Activated naive CD4-positive, alpha-beta T cell treated with anti-CD3 and anti-CD28 coated beads, Interleukin-2, amount 50 U/mL, for 24 hours (primary cell): Measurements from ENCODE around the gene CEBPG.

Experiments used
- H3K27ac Mint-ChIP-seq: one replicate; pipeline ENCODE4 v1.8.0; 2021; ENCODE audit warnings: mild to moderate bottlenecking, mixed read lengths
- H3K27me3 Mint-ChIP-seq: one replicate; pipeline ENCODE4 v1.8.0; 2021; ENCODE audit warnings: mixed read lengths
- H3K36me3 Mint-ChIP-seq: one replicate; pipeline ENCODE4 v1.8.0; 2021; ENCODE audit warnings: mixed read lengths
- H3K4me1 Mint-ChIP-seq: one replicate; pipeline ENCODE4 v1.8.0; 2021; ENCODE audit warnings: mixed read lengths
- H3K4me3 Mint-ChIP-seq: one replicate; pipeline ENCODE4 v1.8.0; 2021; ENCODE audit warnings: mild to moderate bottlenecking, mixed read lengths
- H3K9me3 Mint-ChIP-seq: one replicate; pipeline ENCODE4 v1.8.0; 2021; ENCODE audit warnings: mixed read lengths

The CEBPG gene

GRCh38 chr19:33426621-33427361 lies 53.3 kb downstream of the CEBPG start:
- Mint-ChIP-seq H3K36me3 (no peaks in the 10 kb centered on the region), H3K4me3 (no peak overlapping the region), H3K27ac (no peak overlapping the region), H3K9me3 (no peaks in the 10 kb centered on the region), H3K4me1 (peaks cover 9% of the 10 kb centered on the region), H3K27me3 (no peaks in the 10 kb centered on the region)

DNA sequence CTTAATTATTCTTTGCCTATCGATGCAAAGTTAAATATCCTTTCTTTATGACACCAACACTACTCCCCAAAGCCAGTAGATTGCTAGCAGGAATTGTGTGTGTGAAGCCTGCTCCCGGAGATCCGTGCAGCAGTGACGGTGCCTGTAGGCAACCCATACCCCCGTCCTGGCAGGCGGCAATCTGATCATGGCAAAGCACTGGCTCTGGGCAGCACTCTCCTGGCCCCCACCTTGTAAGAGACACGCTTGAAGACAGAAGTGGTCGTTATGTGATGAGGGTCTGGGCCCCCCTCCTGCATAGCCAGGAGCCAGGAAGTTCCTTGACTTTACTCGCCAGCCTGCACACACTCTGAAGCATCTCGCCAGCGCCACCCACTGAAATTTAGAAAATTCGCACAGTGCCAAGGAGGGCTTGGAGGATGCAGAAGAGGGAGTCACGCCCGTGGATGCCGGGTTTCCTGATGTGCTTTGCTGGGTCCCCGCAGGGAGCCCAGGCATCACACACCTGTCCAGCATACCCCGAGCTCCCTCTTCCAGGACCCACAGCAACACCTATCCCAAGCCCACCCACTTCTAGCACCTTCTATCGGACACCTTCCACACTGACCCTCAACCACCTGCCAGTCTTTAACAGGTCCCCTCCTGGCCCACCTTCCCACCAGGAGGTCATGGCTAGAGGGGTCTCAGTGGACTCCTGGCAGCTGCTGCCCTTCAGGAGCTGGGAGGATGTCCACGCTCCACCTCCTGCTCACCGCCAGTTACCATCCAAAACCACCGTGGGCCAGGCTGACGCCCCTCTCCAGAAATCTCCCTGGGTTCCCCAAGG lies 54.5 kb downstream of the CEBPG start:
- Mint-ChIP-seq H3K27ac (no peak overlapping the region), H3K27me3 (no peaks in the 10 kb centered on the region), H3K4me3 (no peak overlapping the region), H3K36me3 (no peaks in the 10 kb centered on the region), H3K4me1 (peaks cover 9% of the 10 kb centered on the region), H3K9me3 (no peaks in the 10 kb centered on the region)

DNA sequence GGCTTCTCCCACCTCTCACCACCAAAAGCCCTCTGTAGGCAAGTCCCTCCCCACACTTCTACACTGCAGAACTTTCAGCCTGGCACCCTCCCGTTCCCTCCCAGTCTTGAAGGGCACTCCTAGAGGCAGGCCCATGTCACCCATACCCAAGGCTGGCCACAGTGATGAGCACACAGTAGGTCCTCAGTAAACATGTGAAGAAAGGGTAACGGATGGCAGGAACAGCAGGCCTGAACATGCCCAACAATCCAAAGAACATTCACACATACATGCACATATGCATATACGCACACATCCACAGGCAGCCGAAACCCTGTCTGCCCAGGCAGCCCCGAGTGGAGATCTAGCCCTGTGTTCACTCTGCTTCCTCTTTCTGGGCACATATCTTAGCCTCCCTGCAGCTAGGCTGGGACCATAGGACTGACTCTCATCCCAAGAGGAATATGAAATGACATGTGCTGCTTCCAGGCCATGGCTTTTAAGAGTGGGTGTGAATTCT lies 55.2 kb downstream of the CEBPG start:
- H3K27me3 Mint-ChIP-seq: no peaks in the 10 kb centered on the region
- H3K27ac Mint-ChIP-seq: no peak overlapping the region
- H3K9me3 Mint-ChIP-seq: no peaks in the 10 kb centered on the region

DNA sequence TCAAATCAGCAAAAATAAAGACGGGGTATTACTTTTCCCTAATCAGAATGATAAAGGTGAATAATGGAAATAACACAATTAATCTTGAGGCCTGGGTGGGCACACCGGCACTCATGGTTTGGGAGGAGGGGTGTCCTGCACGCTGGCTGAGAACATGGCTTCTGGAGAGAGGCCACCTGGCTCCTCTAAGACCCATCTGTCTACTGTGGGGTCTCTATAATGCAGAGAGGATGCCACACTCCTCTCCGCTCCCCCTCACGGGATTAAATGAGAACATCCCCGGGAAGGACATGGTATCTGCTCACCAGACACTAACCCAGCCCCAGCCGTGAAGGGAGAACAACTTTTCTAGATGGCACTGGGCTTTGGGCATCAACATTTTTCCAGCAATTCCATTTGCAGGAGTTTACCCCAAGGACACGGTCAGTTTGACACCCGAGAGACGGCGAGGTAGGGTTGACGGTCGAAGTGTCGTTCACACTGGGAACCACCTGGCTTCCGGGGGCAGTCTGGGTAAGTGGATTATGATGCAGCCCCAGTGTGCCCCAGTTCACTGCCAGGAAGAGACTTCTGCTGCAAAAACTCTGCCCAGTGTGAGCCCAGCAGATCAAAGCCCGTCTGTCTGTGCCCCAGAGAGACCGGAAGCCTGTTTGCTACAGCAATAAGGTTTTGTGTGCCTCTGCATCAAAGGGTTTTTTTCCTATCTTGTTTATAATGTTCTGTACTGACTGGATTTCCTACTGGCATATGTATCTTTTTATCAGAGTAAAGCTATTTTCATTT lies 56.6 kb downstream of the CEBPG start:
- Mint-ChIP-seq H3K36me3 (no peaks in the 10 kb centered on the region), H3K9me3 (no peaks in the 10 kb centered on the region), H3K27ac (peak overlapping the region; percentile 31), H3K27me3 (no peaks in the 10 kb centered on the region), H3K4me1 (peaks cover 9% of the 10 kb centered on the region), H3K4me3 (no peak overlapping the region)

More for the DNA sequence above, 55.2 kb downstream of the CEBPG start:
- no peak overlapping the region for H3K4me3 Mint-ChIP-seq
- H3K4me1 Mint-ChIP-seq: peaks cover 9% of the 10 kb centered on the region
- H3K36me3 Mint-ChIP-seq: no peaks in the 10 kb centered on the region

DNA sequence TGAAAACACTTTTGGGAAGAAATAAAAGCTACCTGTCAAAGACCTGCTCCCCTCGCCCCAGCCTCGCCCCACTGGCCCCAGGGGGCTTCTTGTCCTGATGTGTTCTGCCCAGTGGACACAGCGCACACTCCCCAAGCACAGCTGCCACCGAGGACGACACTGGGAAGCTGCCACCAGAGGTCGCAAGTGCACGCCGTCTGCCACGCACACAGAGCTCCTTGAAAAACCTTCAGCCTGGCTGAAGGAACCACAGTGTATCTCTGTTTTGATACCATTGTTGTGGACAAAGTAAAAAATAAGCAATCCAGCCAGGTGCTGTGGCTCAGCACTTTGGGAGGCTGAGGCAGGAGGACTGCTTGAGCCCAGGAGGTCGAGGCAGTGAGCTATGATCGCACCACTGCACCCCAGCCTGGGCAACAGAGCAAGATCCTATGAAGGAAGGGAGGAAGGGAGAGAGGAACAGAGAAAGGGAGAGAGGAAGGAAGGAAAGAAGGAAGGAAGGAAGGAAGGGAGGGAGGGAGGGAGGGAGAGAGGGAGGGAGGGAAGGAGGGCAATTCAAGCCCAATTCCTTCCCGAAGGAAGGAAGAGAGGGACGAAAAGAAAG lies 57.3 kb downstream of the CEBPG start:
- Mint-ChIP-seq H3K27me3 (no peaks in the 10 kb centered on the region), H3K36me3 (no peaks in the 10 kb centered on the region), H3K9me3 (no peaks in the 10 kb centered on the region), H3K4me1 (peaks cover 9% of the 10 kb centered on the region), H3K27ac (peak overlapping the region; percentile 31), H3K4me3 (no peak overlapping the region)

DNA sequence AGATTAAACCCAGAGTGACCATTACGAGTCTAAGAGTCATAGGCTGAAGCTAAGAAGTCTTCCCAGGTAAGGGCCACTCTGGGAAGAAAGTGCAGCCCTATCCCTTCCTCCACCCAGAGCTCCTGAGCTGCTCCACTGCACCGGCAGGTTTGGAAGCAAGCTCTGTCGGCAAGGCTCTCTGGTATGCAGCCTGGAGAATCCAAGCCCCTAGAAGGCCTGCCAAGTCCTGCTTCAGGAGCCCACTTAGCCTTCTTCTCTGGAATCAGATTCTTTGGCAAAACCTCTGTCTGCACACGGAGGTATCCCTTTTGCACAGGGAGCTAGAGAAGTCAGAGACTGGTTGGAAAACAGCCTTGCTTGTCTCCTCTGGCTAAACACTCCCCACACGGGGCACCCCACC lies 58.5 kb downstream of the CEBPG start:
- H3K4me3 Mint-ChIP-seq: no peak overlapping the region
- H3K27me3 Mint-ChIP-seq: no peaks in the 10 kb centered on the region
- H3K9me3 Mint-ChIP-seq: no peaks in the 10 kb centered on the region
- H3K4me1 Mint-ChIP-seq: peaks cover 9% of the 10 kb centered on the region
- H3K36me3 Mint-ChIP-seq: no peaks in the 10 kb centered on the region
- no peak overlapping the region for H3K27ac Mint-ChIP-seq
